Natural killer cell (primary cell): ENCODE measurements around the gene CRKL. TPM values are rescaled to one million over a fixed set of nuclear protein-coding genes. Genes with fewer than 3 reads are reported as not detected.

ENCODE experiments used
- ATAC-seq, 3 donors: fragments of 150-1000 bp in 2 of 3; fragments of 200-7000 bp in 1 of 3; cut with Tn5 transposase; 1 replicate in 1 of 3; 2 replicates in 2 of 3; pipeline ENCODE4 v1.10.0; 2021; ENCODE audit warnings: mild to moderate bottlenecking in 2 of 3, moderate library complexity in 2 of 3
- DNase-seq, 2 donors: peaks; one replicate each; pipeline versions ENCODE4 v3.0.0 to v3.0.0-alpha.2; 2013 to 2021; ENCODE audit warnings: mixed read lengths in 1 of 2
- H3K27ac ChIP-seq: one replicate; pipeline ENCODE4 v1.5.1; 2013; ENCODE audit warnings: mild to moderate bottlenecking, low read length
- H3K27me3 ChIP-seq: one replicate; pipeline ENCODE4 v1.6.1; 2013; ENCODE audit warnings: low read length; ENCODE audit not compliant: control insufficient read depth, insufficient read depth
- H3K36me3 ChIP-seq: one replicate; pipeline ENCODE4 v1.6.1; 2013; ENCODE audit warnings: low read length; ENCODE audit not compliant: control insufficient read depth, insufficient read depth
- H3K4me1 ChIP-seq: one replicate; pipeline ENCODE4 v1.6.1; 2013; ENCODE audit warnings: low read length; ENCODE audit not compliant: control insufficient read depth, insufficient read depth
- H3K4me3 ChIP-seq: one replicate; pipeline ENCODE4 v1.5.1; 2013; ENCODE audit warnings: low read length
- H3K9me3 ChIP-seq: one replicate; pipeline ENCODE4 v1.6.1; 2013; ENCODE audit warnings: low read length; ENCODE audit not compliant: control insufficient read depth, insufficient read depth
- H3K27ac Mint-ChIP-seq, 2 donors: one replicate each; pipeline ENCODE4 v1.8.0; 2022; ENCODE audit warnings: mild to moderate bottlenecking in 2 of 2, mixed read lengths in 2 of 2, moderate library complexity in 1 of 2
- H3K27me3 Mint-ChIP-seq, 2 donors: one replicate each; pipeline ENCODE4 v1.8.0; 2022; ENCODE audit warnings: low read depth in 2 of 2, mixed read lengths in 2 of 2
- H3K36me3 Mint-ChIP-seq: one replicate; pipeline ENCODE4 v1.8.0; 2022; ENCODE audit warnings: mixed read lengths
- H3K4me1 Mint-ChIP-seq, 2 donors: one replicate each; pipeline ENCODE4 v1.8.0; 2022; ENCODE audit warnings: mixed read lengths in 2 of 2
- H3K4me3 Mint-ChIP-seq: one replicate; pipeline ENCODE4 v1.8.0; 2022; ENCODE audit warnings: mild to moderate bottlenecking, moderate library complexity, mixed read lengths
- H3K9me3 Mint-ChIP-seq, 2 donors: one replicate each; pipeline ENCODE4 v1.8.0; 2022; ENCODE audit warnings: mixed read lengths in 2 of 2
- CTCF ChIP-seq: fragments of 200-600 bp; IDR thresholded peaks from one replicate; pipeline ENCODE4 v1.8.0; 2022; ENCODE audit warnings: antibody characterized with exemption
- WGBS: methylation state at CpG from one replicate; pipeline ENCODE4 v1.1.7; 2013; ENCODE audit warnings: missing lambda C conversion rate; ENCODE audit not compliant: insufficient coverage; 5-methylcytosine and 5-hydroxymethylcytosine counted together
- intact Hi-C: fragments of 100-400 bp; cut with micrococcal nuclease; formaldehyde crosslinking; loops from one replicate; pipeline ENCODE4 v1.14.2; 2022
- total RNA-seq, 4 donors: library from RNA; stranded (reverse); fragments of 120-200 nt in 1 of 4; gene quantifications; one replicate each; pipeline versions ENCODE4 v1.2.3 to v1.2.4, GENCODE V29; 2013 to 2022

The CRKL gene
- total RNA-seq, 3 donors from 2014 or later (not counting 1 experiment from before 2014, with no cell fraction given) = 50.7 to 71.2 (median 67.4) TPM

- no peak for TF ChIP-seq CTCF
- Histone ChIP-seq H3K36me3 (peaks cover 48% of the 10 kb centered on the region), H3K4me3 (no peak overlapping the region), H3K27ac (no peak overlapping the region), H3K27me3 (no peaks in the 10 kb centered on the region), H3K9me3 (no peaks in the 10 kb centered on the region), H3K4me1 (peaks cover 10% of the 10 kb centered on the region)
- ATAC-seq = no peak
- intact Hi-C loops = no loop called here
- Mint-ChIP-seq H3K9me3 (no peaks in the 10 kb centered on the region), H3K27me3 (no peaks in the 10 kb centered on the region), H3K36me3 (peaks cover 27% of the 10 kb centered on the region), H3K4me1 (peaks cover 9% of the 10 kb centered on the region in 2 donors), H3K4me3 (no peak overlapping the region), H3K27ac (peak overlapping the region in 1 of 2 donors; percentile 45)
- whole genome bisulfite sequencing = 93% methylated on average over 9 of the region's 9 CpGs
- DNase-seq = no peak
These were observed 35.1 kb upstream of the CRKL start for GRCh38 chr22:20881869-20882815.

- Histone ChIP-seq H3K4me1 (peaks cover 10% of the 10 kb centered on the region), H3K9me3 (no peaks in the 10 kb centered on the region), H3K36me3 (peaks cover 50% of the 10 kb centered on the region), H3K27me3 (no peaks in the 10 kb centered on the region), H3K27ac (no peak overlapping the region), H3K4me3 (no peak overlapping the region)
- DNase-seq (no peak), ATAC-seq (no peak)
- H3K4me1 Mint-ChIP-seq = peaks cover 9% of the 10 kb centered on the region in 2 donors
- WGBS = 93% methylated on average over 3 of the region's 6 CpGs
- H3K27ac Mint-ChIP-seq = no peak overlapping the region
- TF ChIP-seq CTCF = no peak
- H3K27me3 Mint-ChIP-seq = no peaks in the 10 kb centered on the region
- peaks cover 34% of the 10 kb centered on the region for H3K36me3 Mint-ChIP-seq
- intact Hi-C loops = no loop called here
- no peak overlapping the region for H3K4me3 Mint-ChIP-seq
- H3K9me3 Mint-ChIP-seq = no peaks in the 10 kb centered on the region
These were observed 34.4 kb upstream of the CRKL start for GRCh38 chr22:20882855-20883254.

DNA sequence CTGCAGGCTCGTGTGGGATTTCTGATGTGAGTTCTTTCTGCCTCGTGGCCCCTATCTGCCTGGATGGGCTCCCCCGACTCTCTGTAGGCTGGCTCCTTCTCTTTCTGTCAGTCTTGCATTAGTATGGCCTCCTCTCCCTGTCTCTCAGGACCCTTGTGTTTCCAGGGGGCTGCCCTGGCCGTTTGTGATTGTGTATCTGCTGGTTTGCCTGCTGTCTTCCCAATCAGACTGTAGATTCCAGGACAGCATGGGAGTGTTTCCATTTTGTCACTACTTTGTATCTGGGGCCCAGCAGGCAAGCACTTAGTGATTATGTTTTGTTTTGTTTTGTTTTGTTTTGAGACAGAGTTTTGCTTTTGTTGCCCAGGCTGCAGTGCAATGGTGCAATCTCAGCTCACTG, 32.8 kb upstream of the CRKL start:
- H3K4me1 Mint-ChIP-seq = peaks cover 9% of the 10 kb centered on the region in 2 donors
- no peaks in the 10 kb centered on the region for H3K27me3 Mint-ChIP-seq
- TF ChIP-seq CTCF = no peak
- H3K36me3 Mint-ChIP-seq = peaks cover 44% of the 10 kb centered on the region
- intact Hi-C loops = no loop called here
- no peak for DNase-seq
- no peak for ATAC-seq
- Histone ChIP-seq H3K9me3 (no peaks in the 10 kb centered on the region), H3K27ac (no peak overlapping the region), H3K4me3 (no peak overlapping the region), H3K27me3 (no peaks in the 10 kb centered on the region), H3K4me1 (peaks cover 10% of the 10 kb centered on the region), H3K36me3 (peaks cover 64% of the 10 kb centered on the region)
- no peaks in the 10 kb centered on the region for H3K9me3 Mint-ChIP-seq
- 87% methylated on average over 4 of the region's 4 CpGs for WGBS
- H3K27ac Mint-ChIP-seq = peak overlapping the region in 1 of 2 donors; percentile 26
- H3K4me3 Mint-ChIP-seq = no peak overlapping the region
